Measurements from ENCODE around the gene CHD5. TPM values are rescaled to one million over a fixed set of nuclear protein-coding genes. Genes with fewer than 3 reads are reported as not detected.

The CHD5 gene
- total RNA-seq, 2 donors from 2014 or later = under 0.01 to 2.1 TPM

GRCh38 chr1:6111571-6111970 is 68.5 kb downstream of the CHD5 start:
- ATAC-seq (no peak), DNase-seq (peak in 1 of 4 donors; percentile 5)
- no peak overlapping the region for H3K27ac ChIP-seq
- no peak overlapping the region for H3K4me3 ChIP-seq
- H3K36me3 ChIP-seq (replicated peaks in 1 of 2; ENCODE audit: insufficient read depth in 1 of 2, low read depth in 2 of 2) = no peaks in the 10 kb centered on the region
- whole genome bisulfite sequencing, 2 donors = 80 to 88% methylated on average over 23 to 24 of the region's 24 CpGs
- TF ChIP-seq CTCF (IDR thresholded peaks at IDR 0.05) (no peak), POLR2A (IDR thresholded peaks at IDR 0.05) (no peak)
- no peaks in the 10 kb centered on the region for H3K4me1 ChIP-seq
- H3K9me3 ChIP-seq = no peaks in the 10 kb centered on the region
- H3K27me3 ChIP-seq = no peaks in the 10 kb centered on the region
- intact Hi-C loops (cut with DNase I) = no loop called here

- no peak overlapping the region for H3K4me3 ChIP-seq
- DNase-seq = peak in 1 of 4 donors; percentile 4
- no peaks in the 10 kb centered on the region for H3K36me3 ChIP-seq (replicated peaks in 1 of 2; ENCODE audit: insufficient read depth in 1 of 2, low read depth in 2 of 2)
- H3K27me3 ChIP-seq = no peaks in the 10 kb centered on the region
- H3K27ac ChIP-seq = no peak overlapping the region
- ATAC-seq = no peak
- no peaks in the 10 kb centered on the region for H3K9me3 ChIP-seq
- TF ChIP-seq CTCF (IDR thresholded peaks at IDR 0.05) (no peak), POLR2A (IDR thresholded peaks at IDR 0.05) (no peak)
- 41 to 57% methylated on average over 6 to 15 of the region's 15 CpGs for WGBS, 2 donors
- intact Hi-C loops (cut with DNase I) = no loop called here
- H3K4me1 ChIP-seq = no peaks in the 10 kb centered on the region
Observed at GRCh38 chr1:6110326-6110725, 69.8 kb downstream of the CHD5 start.

- intact Hi-C loops (cut with DNase I) = no loop called here
- ATAC-seq (no peak), DNase-seq (peak in 1 of 4 donors; percentile 9)
- no peak overlapping the region for H3K4me3 ChIP-seq
- TF ChIP-seq CTCF (IDR thresholded peaks at IDR 0.05) (no peak), POLR2A (IDR thresholded peaks at IDR 0.05) (no peak)
- WGBS, 2 donors = 54% methylated on average over 21 of the region's 24 CpGs; no CpG with 5 or more reads in 1 of the 2 donors
- H3K27me3 ChIP-seq = no peaks in the 10 kb centered on the region
- no peak overlapping the region for H3K27ac ChIP-seq
- no peaks in the 10 kb centered on the region for H3K4me1 ChIP-seq
- no peaks in the 10 kb centered on the region for H3K9me3 ChIP-seq
- no peaks in the 10 kb centered on the region for H3K36me3 ChIP-seq (replicated peaks in 1 of 2; ENCODE audit: insufficient read depth in 1 of 2, low read depth in 2 of 2)
Observed at GRCh38 chr1:6109688-6110087, 70.4 kb downstream of the CHD5 start.

- Histone ChIP-seq H3K4me3 (no peak overlapping the region), H3K27me3 (no peaks in the 10 kb centered on the region), H3K9me3 (no peaks in the 10 kb centered on the region), H3K27ac (no peak overlapping the region), H3K36me3 (replicated peaks in 1 of 2; ENCODE audit: insufficient read depth in 1 of 2, low read depth in 2 of 2) (no peaks in the 10 kb centered on the region), H3K4me1 (no peaks in the 10 kb centered on the region)
- intact Hi-C loops (cut with DNase I) = no loop called here
- 8 to 31% methylated on average over 2 to 14 of the region's 15 CpGs for WGBS, 2 donors
- TF ChIP-seq POLR2A (IDR thresholded peaks at IDR 0.05) (no peak), CTCF (IDR thresholded peaks at IDR 0.05) (peak in 4 of 7 experiments; percentile 17 to 33 (median 28))
- ATAC-seq (no peak), DNase-seq (peak in 2 of 4 donors; percentile 12 to 27)
Observed at GRCh38 chr1:6108937-6109614, 71.0 kb downstream of the CHD5 start.

- WGBS, 2 donors = 34 to 45% methylated on average over 2 of the region's 2 CpGs
- intact Hi-C loops (cut with DNase I) = no loop called here
- Histone ChIP-seq H3K27me3 (no peaks in the 10 kb centered on the region), H3K27ac (no peak overlapping the region), H3K4me3 (no peak overlapping the region), H3K36me3 (replicated peaks in 1 of 2; ENCODE audit: insufficient read depth in 1 of 2, low read depth in 2 of 2) (no peaks in the 10 kb centered on the region), H3K4me1 (no peaks in the 10 kb centered on the region), H3K9me3 (no peaks in the 10 kb centered on the region)
- no peak for DNase-seq
- TF ChIP-seq CTCF (IDR thresholded peaks at IDR 0.05) (no peak), POLR2A (IDR thresholded peaks at IDR 0.05) (no peak)
- ATAC-seq = no peak
Observed at GRCh38 chr1:6108476-6108875, 71.6 kb downstream of the CHD5 start.
